Endothelial cell of umbilical vein (primary cell): ENCODE results near the gene MTERF4. TPM values are rescaled to one million over a fixed set of nuclear protein-coding genes. Genes with fewer than 3 reads are reported as not detected.

Source experiments
- BruUV-seq: library from RNA; stranded (reverse); fragments of 400-500 nt; replicated peaks from 2 replicates; lab custom pipeline; 2021; lab: Mats Ljungman, UMichigan
- CTCF ChIA-PET: fragments of 300-600, 350-600 bp; sonication (Branson Sonifier 250); formaldehyde crosslinking; loops from one replicate; lab custom pipeline; 2021; ENCODE audit warnings: antibody characterized with exemption, inconsistent platforms; lab: Charles Lee
- POLR2A ChIA-PET: fragments of 300-600, 350-600 bp; sonication (Branson Sonifier 250); formaldehyde crosslinking; loops from one replicate; lab custom pipeline; 2021; ENCODE audit warnings: antibody characterized with exemption, inconsistent platforms; lab: Charles Lee
- DNase-seq: peaks from one replicate; pipeline ENCODE4 v3.0.0-alpha.2; 2011; ENCODE audit warnings: low read depth, low spot score
- FAIRE-seq: peaks from 2 replicates; lab custom pipeline; 2011; peaks lifted over from hg19 to GRCh38; lab: Jason Lieb, UNC
- H2AFZ ChIP-seq: 2 replicates; pipeline ENCODE4 v1.6.0; 2012; ENCODE audit warnings: low read depth, low read length, control low read depth, inconsistent platforms
- H3K27ac ChIP-seq: 2 replicates; pipeline ENCODE4 v1.5.1; 2011; ENCODE audit warnings: low read depth, mild to moderate bottlenecking, control low read depth, low read length, moderate library complexity; ENCODE audit not compliant: insufficient read depth
- H3K27me3 ChIP-seq, 2 experiments: 2 replicates each; pipeline versions ENCODE4 v1.6.0 to v1.6.1; 2011; ENCODE audit warnings: low read length in 2 of 2, mixed read lengths in 1 of 2; ENCODE audit not compliant: control insufficient read depth in 2 of 2, insufficient read depth in 2 of 2
- H3K36me3 ChIP-seq, 2 experiments: 2 replicates in 1 of 2; 3 replicates in 1 of 2; pipeline ENCODE4 v1.5.1; 2011; ENCODE audit warnings: low read length in 2 of 2, mild to moderate bottlenecking in 1 of 2, moderate library complexity in 1 of 2; ENCODE audit not compliant: control insufficient read depth in 2 of 2, insufficient read depth in 2 of 2; ENCODE audit errors: extremely low read depth in 1 of 2
- H3K4me1 ChIP-seq: 3 replicates; pipeline ENCODE4 v1.5.1; 2011; ENCODE audit warnings: mild to moderate bottlenecking, low read length; ENCODE audit not compliant: control insufficient read depth, insufficient read depth; ENCODE audit errors: extremely low read depth
- H3K4me2 ChIP-seq: 2 replicates; pipeline ENCODE4 v1.6.1; 2011; ENCODE audit warnings: low read length, control low read depth, mixed read lengths; ENCODE audit not compliant: insufficient read depth
- H3K4me3 ChIP-seq, 3 experiments: fragments of 200-600 bp in 1 of 3; sonication (generic), shearing (Covaris generic) in 1 of 3; replicated peaks in 1 of 3; 2 replicates each; pipeline ENCODE4 v1.5.1; 2011 to 2016; ENCODE audit warnings: control low read depth in 3 of 3, low read length in 3 of 3, mild to moderate bottlenecking in 2 of 3, inconsistent platforms in 1 of 3, low read depth in 1 of 3, moderate library complexity in 1 of 3; ENCODE audit not compliant: insufficient read depth in 1 of 3
- H3K79me2 ChIP-seq: 2 replicates; pipeline ENCODE4 v1.6.0; 2012; ENCODE audit warnings: low read length, inconsistent platforms; ENCODE audit not compliant: control insufficient read depth, insufficient read depth
- H3K9ac ChIP-seq: replicated peaks from 2 replicates; pipeline ENCODE3; 2011; ENCODE audit warnings: low read length, control low read depth; ENCODE audit not compliant: insufficient read depth; ENCODE audit errors: extremely low read depth
- H3K9me1 ChIP-seq: replicated peaks from 3 replicates; pipeline ENCODE4 v1.6.0; 2011; ENCODE audit warnings: mild to moderate bottlenecking, low read length; ENCODE audit not compliant: control insufficient read depth, insufficient read depth; ENCODE audit errors: extremely low read depth
- H3K9me3 ChIP-seq: replicated peaks from 2 replicates; pipeline ENCODE4 v1.5.1; 2012; ENCODE audit warnings: low read length, inconsistent platforms; ENCODE audit not compliant: control insufficient read depth, insufficient read depth
- H4K20me1 ChIP-seq: replicated peaks from 2 replicates; pipeline ENCODE3; 2011; ENCODE audit warnings: mild to moderate bottlenecking, low read length; ENCODE audit not compliant: control insufficient read depth, insufficient read depth; ENCODE audit errors: extremely low read depth
- EZH2 ChIP-seq: IDR thresholded peaks from 2 replicates; pipeline ENCODE4 v1.6.1; 2012; ENCODE audit warnings: borderline replicate concordance, low read depth, mild to moderate bottlenecking, moderate library complexity, low read length, inconsistent platforms; ENCODE audit not compliant: severe bottlenecking
- FOS ChIP-seq: IDR thresholded peaks from 2 replicates; pipeline ENCODE4 v1.6.1; 2011; ENCODE audit warnings: mild to moderate bottlenecking, low read length, moderate library complexity, borderline replicate concordance; ENCODE audit not compliant: insufficient read depth
- GATA2 ChIP-seq: IDR thresholded peaks from 2 replicates; pipeline ENCODE4 v1.7.0; 2011; ENCODE audit warnings: low read depth, mild to moderate bottlenecking, moderate library complexity, mixed read lengths, low read length; ENCODE audit not compliant: insufficient read length, insufficient read depth
- JUN ChIP-seq: IDR thresholded peaks from 2 replicates; pipeline ENCODE4 v1.6.1; 2011; ENCODE audit warnings: borderline replicate concordance, low read depth; ENCODE audit not compliant: insufficient read length, insufficient read depth
- MYC ChIP-seq: IDR thresholded peaks from one replicate; pipeline ENCODE4 v1.6.1; 2011; ENCODE audit warnings: mild to moderate bottlenecking, low read depth, low read length
- POLR2A ChIP-seq: IDR thresholded peaks from 2 replicates; pipeline ENCODE4 v1.6.1; 2012; ENCODE audit warnings: low read depth, mild to moderate bottlenecking, control low read depth, low read length
- POLR2AphosphoS5 ChIP-seq: IDR thresholded peaks from 2 replicates; pipeline ENCODE4 v1.6.1; 2012; ENCODE audit warnings: low read depth, mild to moderate bottlenecking, control low read depth, low read length, moderate library complexity; ENCODE audit not compliant: insufficient read depth
- dilution Hi-C: fragments of 300-500 bp; cut with MboI; formaldehyde crosslinking; loops from one replicate; pipeline ENCODE4 v1.15.0; 2019; ENCODE audit warnings: low sequenced_read_pairs; ENCODE audit not compliant: extremely low pct_ligation_motif_present
- intact Hi-C: fragments of 100-400 bp; cut with micrococcal nuclease; formaldehyde crosslinking; loops from one replicate; pipeline ENCODE4 v1.10.0; 2022
- polyA plus RNA-seq, 4 experiments: library from polyadenylated mRNA; depleted of rRNA in 3 of 4; stranded (reverse) in 3 of 4; unstranded in 1 of 4; fragments of >200 nt; gene quantifications; 2 replicates each; pipeline versions ENCODE4 v1.2.1 to v1.2.3, GENCODE V29; 2011 to 2012; ENCODE audit warnings: missing spikeins in 1 of 4
- total RNA-seq: library from RNA; stranded (reverse); gene quantifications from 2 replicates; pipeline ENCODE4 v1.2.3, GENCODE V29; 2021
- TF ChIP-seq, protein P1 (sequence below), 2 donors: IDR thresholded peaks; 1 replicate in 1 of 2; 2 replicates in 1 of 2; pipeline ENCODE4 v1.5.1; 2011; ENCODE audit warnings: low read length in 2 of 2, mild to moderate bottlenecking in 2 of 2, moderate library complexity in 2 of 2, control low read depth in 1 of 2, inconsistent platforms in 1 of 2, low read depth in 1 of 2; ENCODE audit not compliant: insufficient read depth in 1 of 2; ENCODE audit errors: extremely low read depth in 1 of 2
- TF ChIP-seq, protein P2 (sequence below): IDR thresholded peaks from 2 replicates; pipeline ENCODE4 v1.6.1; 2011; ENCODE audit not compliant: insufficient read depth, insufficient read length

The MTERF4 gene
- total and polyA plus RNA-seq, 2 donors (not counting 3 experiments of a cell fraction or from before 2014, with no cell fraction given), result 14.7 to 27.3 TPM

DNA sequence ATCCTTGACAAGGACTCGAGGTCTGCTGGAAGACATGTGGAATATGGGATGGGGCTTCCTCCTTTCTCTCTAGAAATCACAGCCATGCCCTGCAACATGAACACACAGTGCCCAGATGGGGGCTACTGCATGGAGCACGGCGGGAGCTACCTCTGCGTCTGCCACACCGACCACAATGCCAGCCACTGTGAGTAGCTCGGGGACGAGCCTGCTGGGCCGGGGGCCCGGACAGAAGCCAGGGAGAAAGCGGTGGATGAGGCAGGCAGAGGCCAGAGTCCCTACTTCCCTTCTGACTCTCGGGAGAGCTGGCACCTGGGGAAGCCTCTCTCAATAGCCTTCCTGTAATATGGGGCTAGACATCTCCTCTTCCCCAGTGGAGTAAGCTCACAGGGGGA is 53.1 kb downstream of the MTERF4 start:
- H3K9me3 ChIP-seq, result no peaks in the 10 kb centered on the region
- CTCF ChIA-PET, result interaction anchor here (0.9 to 1.3 kb wide), 3 partner anchors 11 to 65 kb away, joined by 3 to 4 read pairs (median 4); no protein-coding TSS in a partner anchor

More for the DNA sequence above, 53.1 kb downstream of the MTERF4 start:
- Histone ChIP-seq H3K4me3 (no peak overlapping the region), H3K27me3 (no peaks in the 10 kb centered on the region), H4K20me1 (no peaks in the 10 kb centered on the region), H2AFZ (no peak overlapping the region), H3K27ac (no peak overlapping the region), H3K9me1 (no peaks in the 10 kb centered on the region), H3K36me3 (peaks cover 0 to 9% of the 10 kb centered on the region in 2 experiments), H3K4me1 (no peaks in the 10 kb centered on the region), H3K4me2 (no peak overlapping the region), H3K9ac (no peak overlapping the region), H3K79me2 (no peaks in the 10 kb centered on the region)
- no peak for FAIRE-seq
- dilution Hi-C loops (no loop called here), intact Hi-C loops (loop anchor here (1.0 kb wide), 1 partner anchor 24 kb away; no protein-coding TSS in a partner anchor)
- POLR2A ChIA-PET, result no interaction called here
- no peak for DNase-seq
- no peak for TF ChIP-seq FOS
- TF ChIP-seq POLR2A, result no peak
- TF ChIP-seq, protein P1, sequence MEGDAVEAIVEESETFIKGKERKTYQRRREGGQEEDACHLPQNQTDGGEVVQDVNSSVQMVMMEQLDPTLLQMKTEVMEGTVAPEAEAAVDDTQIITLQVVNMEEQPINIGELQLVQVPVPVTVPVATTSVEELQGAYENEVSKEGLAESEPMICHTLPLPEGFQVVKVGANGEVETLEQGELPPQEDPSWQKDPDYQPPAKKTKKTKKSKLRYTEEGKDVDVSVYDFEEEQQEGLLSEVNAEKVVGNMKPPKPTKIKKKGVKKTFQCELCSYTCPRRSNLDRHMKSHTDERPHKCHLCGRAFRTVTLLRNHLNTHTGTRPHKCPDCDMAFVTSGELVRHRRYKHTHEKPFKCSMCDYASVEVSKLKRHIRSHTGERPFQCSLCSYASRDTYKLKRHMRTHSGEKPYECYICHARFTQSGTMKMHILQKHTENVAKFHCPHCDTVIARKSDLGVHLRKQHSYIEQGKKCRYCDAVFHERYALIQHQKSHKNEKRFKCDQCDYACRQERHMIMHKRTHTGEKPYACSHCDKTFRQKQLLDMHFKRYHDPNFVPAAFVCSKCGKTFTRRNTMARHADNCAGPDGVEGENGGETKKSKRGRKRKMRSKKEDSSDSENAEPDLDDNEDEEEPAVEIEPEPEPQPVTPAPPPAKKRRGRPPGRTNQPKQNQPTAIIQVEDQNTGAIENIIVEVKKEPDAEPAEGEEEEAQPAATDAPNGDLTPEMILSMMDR (IDR thresholded peaks at IDR 0.05; ENCODE audit: extremely low read depth in 1 of 2, insufficient read depth in 1 of 2, low read depth in 1 of 2, low read length in 2 of 2), result no peak
- no peak for TF ChIP-seq POLR2AphosphoS5
- no peak for TF ChIP-seq EZH2
- TF ChIP-seq, protein P2, sequence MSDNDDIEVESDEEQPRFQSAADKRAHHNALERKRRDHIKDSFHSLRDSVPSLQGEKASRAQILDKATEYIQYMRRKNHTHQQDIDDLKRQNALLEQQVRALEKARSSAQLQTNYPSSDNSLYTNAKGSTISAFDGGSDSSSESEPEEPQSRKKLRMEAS, result no peak
- TF ChIP-seq JUN, result no peak
- no peak for TF ChIP-seq GATA2
- TF ChIP-seq MYC, result no peak
- no TSS peak for BruUV-seq
